Tibial nerve (tissue), 4 donors: ENCODE data around the gene ADGRG1. TPM values are rescaled to one million over a fixed set of nuclear protein-coding genes. Genes with fewer than 3 reads are reported as not detected.
"Not testable (repeated sequence)": the region's sequence is repeated elsewhere in the genome, so short reads cannot be mapped to it uniquely, and the experiment has no call there.

Source experiments
- DNase-seq, 2 donors: peaks; one replicate each; pipeline ENCODE4 v3.0.0-alpha.2; 2019; ENCODE audit warnings: low spot score in 2 of 2
- H3K27ac ChIP-seq, 4 donors: fragments of 200-600 bp; sonication (generic) in 3 of 4; one replicate each; pipeline ENCODE4 v1.5.1; 2017 to 2019; ENCODE audit warnings: mild to moderate bottlenecking in 1 of 4
- H3K27me3 ChIP-seq, 2 donors: fragments of 200-600 bp; sonication (generic) in 1 of 2; one replicate each; pipeline versions ENCODE4 v1.5.1 to v1.6.0; 2017 to 2019
- H3K36me3 ChIP-seq, 3 donors: fragments of 200-600 bp; sonication (generic); one replicate each; pipeline ENCODE4 v1.5.1; 2018 to 2019
- H3K4me1 ChIP-seq, 4 donors: fragments of 200-600 bp; sonication (generic) in 3 of 4; one replicate each; pipeline ENCODE4 v1.5.1; 2017 to 2019
- H3K4me3 ChIP-seq, 4 donors: fragments of 200-600 bp; sonication (generic) in 3 of 4; one replicate each; pipeline ENCODE4 v1.5.1; 2017 to 2019; ENCODE audit warnings: mild to moderate bottlenecking in 1 of 4, moderate library complexity in 1 of 4
- H3K9me3 ChIP-seq, 4 donors: fragments of 200-600 bp; sonication (generic) in 3 of 4; one replicate each; pipeline ENCODE4 v1.5.1; 2017 to 2019
- CTCF ChIP-seq, 5 experiments: fragments of 200-600 bp in 3 of 5; fragments of 450-650 bp in 2 of 5; sonication (generic) in 3 of 5; IDR thresholded peaks; one replicate each; pipeline ENCODE4 v1.5.1; 2016 to 2019; ENCODE audit warnings: antibody characterized with exemption in 5 of 5, mild to moderate bottlenecking in 3 of 5, moderate library complexity in 2 of 5
- EP300 ChIP-seq, 2 donors: sonication (generic); formaldehyde crosslinking; IDR thresholded peaks; one replicate each; pipeline ENCODE4 v1.6.1; 2017; ENCODE audit warnings: antibody characterized with exemption in 2 of 2, mild to moderate bottlenecking in 1 of 2
- POLR2A ChIP-seq, 2 donors: fragments of 450-650 bp; IDR thresholded peaks; one replicate each; pipeline ENCODE4 v1.6.1; 2017; ENCODE audit warnings: antibody characterized with exemption in 2 of 2, mild to moderate bottlenecking in 2 of 2, moderate library complexity in 2 of 2
- WGBS, 2 donors: methylation state at CpG; one replicate each; pipeline ENCODE4 v1.1.5; 2018; 5-methylcytosine and 5-hydroxymethylcytosine counted together
- total RNA-seq, 4 donors: library from RNA; depleted of rRNA; stranded (reverse); fragments of >200 nt; gene quantifications; one replicate each; pipeline ENCODE4 v1.1.0, GENCODE V29; 2016

Gene ADGRG1
- total RNA-seq, 4 donors from 2014 or later, result 9.0 to 59.4 (median 41.8) TPM

GRCh38 chr16:57670196-57670595 lies 41.8 kb downstream of the ADGRG1 start:
- H3K4me3 ChIP-seq, result no peak overlapping the region
- DNase-seq, result no peak

GRCh38 chr16:57671451-57671850 lies 43.0 kb downstream of the ADGRG1 start:
- peak overlapping the region in 2 of 4 donors; percentile 18 to 25 for H3K27ac ChIP-seq
- H3K9me3 ChIP-seq, H3K4me1 ChIP-seq, DNase-seq, H3K27me3 ChIP-seq, H3K4me3 ChIP-seq, H3K36me3 ChIP-seq: not testable (repeated sequence)
- 51 to 75% methylated on average over 7 of the region's 7 CpGs for WGBS, 2 donors

More at GRCh38 chr16:57670196-57670595, 41.8 kb downstream of the ADGRG1 start:
- H3K4me1 ChIP-seq, result no peaks in the 10 kb centered on the region
- peak overlapping the region in 1 of 4 donors; percentile 18 for H3K27ac ChIP-seq
- H3K36me3 ChIP-seq, result no peaks in the 10 kb centered on the region
- peaks cover 0 to 7% of the 10 kb centered on the region in 2 donors for H3K27me3 ChIP-seq
- no peaks in the 10 kb centered on the region for H3K9me3 ChIP-seq
- WGBS, 2 donors, result 55 to 67% methylated on average over 4 of the region's 4 CpGs
- no peak for TF ChIP-seq POLR2A (IDR thresholded peaks at IDR 0.05)
- TF ChIP-seq EP300 (IDR thresholded peaks at IDR 0.05), result no peak
- no peak for TF ChIP-seq CTCF (IDR thresholded peaks at IDR 0.05)

GRCh38 chr16:57672416-57672815 lies 44.0 kb downstream of the ADGRG1 start:
- Histone ChIP-seq H3K36me3 (no peaks in the 10 kb centered on the region), H3K27me3 (peaks cover 0 to 7% of the 10 kb centered on the region in 2 donors)
- 78 to 81% methylated on average over 3 of the region's 3 CpGs for WGBS, 2 donors

DNA sequence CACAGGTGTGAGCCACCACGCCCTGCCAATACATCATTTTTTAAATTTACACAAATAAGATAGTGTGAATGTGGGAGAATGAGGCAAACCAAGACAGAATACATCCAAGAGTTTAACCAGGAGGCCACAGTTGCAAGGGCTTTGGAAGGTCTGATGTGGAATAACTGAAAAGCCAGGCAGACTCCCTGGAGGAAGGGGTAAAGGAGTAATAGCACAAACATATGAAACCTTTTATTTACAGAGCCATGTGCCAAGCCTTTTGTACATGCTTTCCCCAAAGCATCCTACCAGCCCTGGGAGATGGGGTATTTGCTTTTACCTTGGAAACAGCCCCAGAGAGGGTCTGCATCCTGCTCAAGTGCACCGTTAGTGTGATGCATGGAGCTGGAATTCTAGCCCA lies 44.4 kb downstream of the ADGRG1 start:
- Histone ChIP-seq H3K4me3 (no peak overlapping the region), H3K36me3 (no peaks in the 10 kb centered on the region), H3K27ac (no peak overlapping the region), H3K27me3 (peaks cover 0 to 7% of the 10 kb centered on the region in 2 donors), H3K4me1 (no peaks in the 10 kb centered on the region), H3K9me3 (no peaks in the 10 kb centered on the region)
- no peak for DNase-seq
- TF ChIP-seq POLR2A (IDR thresholded peaks at IDR 0.05) (no peak), EP300 (IDR thresholded peaks at IDR 0.05) (no peak), CTCF (IDR thresholded peaks at IDR 0.05) (no peak)
- WGBS, 2 donors, result 78 to 88% methylated on average over 2 of the region's 2 CpGs

More at GRCh38 chr16:57672416-57672815, 44.0 kb downstream of the ADGRG1 start:
- no peaks in the 10 kb centered on the region for H3K4me1 ChIP-seq
- H3K27ac ChIP-seq, result no peak overlapping the region
- no peak for DNase-seq
- H3K4me3 ChIP-seq, result no peak overlapping the region
- no peak for TF ChIP-seq EP300 (IDR thresholded peaks at IDR 0.05)
- TF ChIP-seq POLR2A (IDR thresholded peaks at IDR 0.05), result no peak
- no peak for TF ChIP-seq CTCF (IDR thresholded peaks at IDR 0.05)
- no peaks in the 10 kb centered on the region for H3K9me3 ChIP-seq

GRCh38 chr16:57675741-57676551 lies 47.5 kb downstream of the ADGRG1 start:
- TF ChIP-seq POLR2A (IDR thresholded peaks at IDR 0.05), result no peak
- no peak for TF ChIP-seq EP300 (IDR thresholded peaks at IDR 0.05)
- TF ChIP-seq CTCF (IDR thresholded peaks at IDR 0.05), result no peak
- no peaks in the 10 kb centered on the region for H3K36me3 ChIP-seq
- H3K4me1 ChIP-seq, result no peaks in the 10 kb centered on the region
- DNase-seq, result no peak
- H3K27ac ChIP-seq, result no peak overlapping the region
- H3K27me3 ChIP-seq, result peaks cover 0 to 7% of the 10 kb centered on the region in 2 donors
- 39 to 44% methylated on average over 12 of the region's 12 CpGs for WGBS, 2 donors
- H3K9me3 ChIP-seq, result no peaks in the 10 kb centered on the region
- no peak overlapping the region for H3K4me3 ChIP-seq
